GM19372 (cell line): ENCODE measurements around the gene SCNN1B.
"Not testable (repeated sequence)": the region's sequence is repeated elsewhere in the genome, so short reads cannot be mapped to it uniquely, and the experiment has no call there.

ENCODE experiments used
- ATAC-seq: cut with Tn5 transposase; IDR thresholded peaks from one replicate; pipeline ENCODE4 v1.9.1; 2021; ENCODE audit warnings: mild to moderate bottlenecking, low read depth, moderate library complexity; ENCODE audit not compliant: unreplicated experiment

SCNN1B gene

GRCh38 chr16:23286131-23286532, 16.0 kb upstream of the SCNN1B start:
- ATAC-seq: no peak

DNA sequence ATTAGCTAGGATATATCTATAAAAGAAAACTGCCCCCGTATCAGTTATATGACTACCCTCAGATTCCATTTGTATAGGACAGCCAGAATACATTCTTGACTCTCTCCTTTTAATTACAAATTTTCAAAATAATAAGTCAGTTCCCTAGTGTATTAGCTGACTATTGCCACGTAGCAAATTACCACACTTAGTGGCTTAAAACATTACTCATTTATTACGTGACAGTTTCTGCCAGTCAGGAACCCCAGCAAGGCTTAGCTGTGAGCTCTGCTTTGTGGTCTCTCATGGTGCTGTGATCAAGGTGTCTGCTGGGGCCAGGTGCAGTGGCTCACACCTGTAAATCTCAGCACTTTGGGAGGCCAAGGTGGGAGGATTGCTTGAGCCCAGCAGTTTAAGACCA, 13.9 kb upstream of the SCNN1B start:
- no peak for ATAC-seq

GRCh38 chr16:23288726-23289512, 13.2 kb upstream of the SCNN1B start:
- no peak for ATAC-seq

- ATAC-seq: no peak
These were observed 11.7 kb upstream of the SCNN1B start for GRCh38 chr16:23290189-23291062.

GRCh38 chr16:23293016-23293415, 9.1 kb upstream of the SCNN1B start:
- peak; percentile 57 for ATAC-seq

GRCh38 chr16:23294260-23294659, 7.8 kb upstream of the SCNN1B start:
- no peak for ATAC-seq

- no peak for ATAC-seq
These were observed 5.1 kb upstream of the SCNN1B start for GRCh38 chr16:23296994-23297393.

DNA sequence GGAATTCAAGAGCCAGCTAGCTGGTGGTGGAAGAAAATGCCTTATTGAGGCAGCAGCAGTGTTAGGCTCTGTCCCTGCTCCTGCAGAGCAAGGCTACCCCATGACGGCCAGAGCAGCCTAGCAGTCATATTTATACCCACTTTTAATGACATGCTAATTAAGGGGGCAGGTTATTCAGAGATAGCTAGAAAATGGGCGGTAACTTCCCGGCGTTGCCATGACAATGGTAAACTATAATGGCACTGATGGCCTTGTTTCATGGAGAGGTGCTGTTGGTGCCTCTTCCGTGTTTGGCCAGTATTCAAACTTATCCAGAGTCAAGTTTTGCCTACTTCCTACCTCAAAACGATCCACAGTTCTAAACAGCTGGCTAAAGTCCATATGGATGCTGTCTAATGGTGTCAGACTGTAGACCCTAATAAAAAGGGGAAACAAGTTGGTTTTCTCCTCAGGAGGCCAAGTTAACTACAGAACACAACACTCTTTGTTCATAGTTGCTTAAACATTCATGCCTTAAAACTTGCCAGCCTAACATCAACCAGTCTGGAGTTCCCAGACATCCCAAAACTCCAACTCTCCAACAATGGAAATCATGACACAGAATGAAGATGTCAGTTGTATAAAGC, 3.7 kb upstream of the SCNN1B start:
- ATAC-seq: no peak

DNA sequence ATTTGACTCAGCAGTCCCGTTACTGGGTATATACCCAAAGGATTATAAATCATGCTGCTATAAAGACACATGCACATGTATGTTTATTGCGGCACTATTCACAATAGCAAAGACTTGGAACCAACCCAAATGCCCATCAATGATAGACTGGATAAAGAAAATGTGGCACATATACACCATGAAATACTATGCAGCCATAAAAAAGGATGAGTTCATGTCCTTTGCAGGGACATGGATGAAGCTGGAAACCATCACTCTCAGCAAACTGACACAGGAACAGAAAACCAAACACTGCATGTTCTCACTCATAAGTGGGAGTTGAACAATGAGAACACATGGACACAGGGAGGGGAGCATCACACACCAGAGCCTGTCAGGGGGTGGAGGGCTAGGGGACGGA, 2.3 kb upstream of the SCNN1B start:
- not testable (repeated sequence) for ATAC-seq

GRCh38 chr16:23301251-23302044, 654 bp upstream of the SCNN1B start:
- no peak for ATAC-seq

- no peak for ATAC-seq
These were observed 1.6 kb downstream of the SCNN1B start for GRCh38 chr16:23303685-23304084.

DNA sequence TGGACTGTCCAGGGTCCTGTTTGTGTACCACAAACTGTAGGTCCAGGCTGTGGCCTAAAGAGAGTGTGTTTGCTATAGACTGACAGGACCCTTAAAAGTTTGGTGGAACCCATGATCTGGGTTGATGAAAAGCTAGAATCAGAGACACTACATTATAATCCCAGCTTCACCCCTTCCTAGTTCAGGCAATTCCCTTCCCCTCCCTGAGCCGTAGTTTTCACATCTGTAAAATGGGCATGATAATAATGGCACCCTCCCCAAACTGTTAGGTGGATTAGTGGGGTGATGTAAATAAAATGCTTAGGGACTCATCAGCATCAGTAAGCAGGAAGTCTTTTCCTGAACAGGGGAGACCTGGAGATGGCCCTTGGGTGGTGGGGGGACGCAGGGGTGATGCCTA, 2.5 kb downstream of the SCNN1B start:
- ATAC-seq: no peak

- no peak for ATAC-seq
These were observed 4.3 kb downstream of the SCNN1B start for GRCh38 chr16:23306199-23307100.

DNA sequence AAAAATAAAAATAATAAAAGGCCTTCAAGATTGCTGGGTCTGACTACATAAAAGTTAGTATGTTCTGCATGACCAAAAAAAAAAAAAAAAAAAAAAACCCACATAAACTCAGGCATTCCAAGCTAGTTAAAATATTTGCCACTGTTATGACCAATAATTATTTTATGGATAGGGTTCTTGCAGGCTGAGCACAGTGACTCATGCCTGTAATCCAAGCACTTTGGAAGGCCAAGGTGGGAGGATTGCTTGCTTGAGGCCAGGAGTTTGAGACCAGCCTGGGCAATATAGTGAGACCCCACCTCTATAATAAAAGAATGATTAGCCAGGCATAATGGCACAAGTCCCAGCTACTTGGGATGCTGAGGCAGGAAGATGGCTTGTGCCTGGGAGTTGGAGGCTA, 8.1 kb downstream of the SCNN1B start:
- no peak for ATAC-seq

DNA sequence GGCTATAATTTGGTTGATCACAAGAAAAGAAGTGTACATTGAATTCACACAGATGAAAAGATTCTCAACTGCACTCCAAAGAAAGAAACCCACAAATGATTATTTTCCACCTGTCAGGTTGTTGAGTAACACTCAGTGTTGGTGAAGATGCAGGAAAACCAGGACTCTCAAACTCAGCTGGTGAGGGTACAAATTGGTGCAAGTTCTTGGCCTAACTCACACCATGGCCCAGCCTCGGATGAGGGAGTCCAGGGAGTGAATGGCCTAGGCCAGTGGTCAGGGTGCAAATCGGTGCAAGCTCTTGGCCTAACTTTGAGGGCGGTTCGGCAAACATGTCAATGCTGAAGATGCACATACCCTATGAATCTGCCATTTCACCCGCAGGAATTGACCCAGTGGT, 8.6 kb downstream of the SCNN1B start:
- no peak for ATAC-seq

- no peak for ATAC-seq
These were observed 14.1 kb downstream of the SCNN1B start for GRCh38 chr16:23316232-23316631.

- no peak for ATAC-seq
These were observed 14.6 kb downstream of the SCNN1B start for GRCh38 chr16:23316634-23317265.

- ATAC-seq: no peak
These were observed 15.2 kb downstream of the SCNN1B start for GRCh38 chr16:23317266-23317661.

GRCh38 chr16:23317751-23318150, 15.6 kb downstream of the SCNN1B start:
- no peak for ATAC-seq
